ENCODE data around the gene COL10A1. TPM values are rescaled to one million over a fixed set of nuclear protein-coding genes. Genes with fewer than 3 reads are reported as not detected.

Gene COL10A1
- total RNA-seq, 1 experiment from 2014 or later: not detected

DNA sequence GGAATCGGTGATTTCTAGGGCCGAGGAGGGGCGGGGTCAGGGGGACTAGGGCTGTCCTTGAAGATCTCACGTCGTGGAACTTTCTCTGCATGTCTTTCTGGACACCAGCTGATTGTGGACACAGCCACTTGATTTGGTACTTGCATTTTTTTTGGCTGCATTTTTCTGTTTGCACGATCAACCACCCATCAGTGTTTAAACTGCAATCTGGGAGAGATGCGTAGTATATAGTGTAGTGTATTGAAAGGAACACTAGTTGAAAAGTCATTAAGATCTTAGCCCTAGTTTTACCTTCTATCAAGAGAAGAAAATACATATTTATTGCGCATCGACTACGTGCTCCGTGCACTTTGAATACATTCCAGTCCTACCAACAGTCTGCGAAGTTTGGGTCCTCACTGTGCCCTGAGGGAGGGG lies 24.6 kb downstream of the COL10A1 start:
- TF ChIP-seq, protein P1, sequence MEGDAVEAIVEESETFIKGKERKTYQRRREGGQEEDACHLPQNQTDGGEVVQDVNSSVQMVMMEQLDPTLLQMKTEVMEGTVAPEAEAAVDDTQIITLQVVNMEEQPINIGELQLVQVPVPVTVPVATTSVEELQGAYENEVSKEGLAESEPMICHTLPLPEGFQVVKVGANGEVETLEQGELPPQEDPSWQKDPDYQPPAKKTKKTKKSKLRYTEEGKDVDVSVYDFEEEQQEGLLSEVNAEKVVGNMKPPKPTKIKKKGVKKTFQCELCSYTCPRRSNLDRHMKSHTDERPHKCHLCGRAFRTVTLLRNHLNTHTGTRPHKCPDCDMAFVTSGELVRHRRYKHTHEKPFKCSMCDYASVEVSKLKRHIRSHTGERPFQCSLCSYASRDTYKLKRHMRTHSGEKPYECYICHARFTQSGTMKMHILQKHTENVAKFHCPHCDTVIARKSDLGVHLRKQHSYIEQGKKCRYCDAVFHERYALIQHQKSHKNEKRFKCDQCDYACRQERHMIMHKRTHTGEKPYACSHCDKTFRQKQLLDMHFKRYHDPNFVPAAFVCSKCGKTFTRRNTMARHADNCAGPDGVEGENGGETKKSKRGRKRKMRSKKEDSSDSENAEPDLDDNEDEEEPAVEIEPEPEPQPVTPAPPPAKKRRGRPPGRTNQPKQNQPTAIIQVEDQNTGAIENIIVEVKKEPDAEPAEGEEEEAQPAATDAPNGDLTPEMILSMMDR (conservative IDR thresholded peaks at IDR 0.05): no peak

More for the DNA sequence above, 24.6 kb downstream of the COL10A1 start:
- H3K4me3 Mint-ChIP-seq: peak overlapping the region; percentile 87 to 93
- H3T11ph ChIP-seq (ENCODE audit: low read length): no peak overlapping the region
- H2BK120ac ChIP-seq (ENCODE audit: low read depth, low read length, poor library complexity, severe bottlenecking): no peak overlapping the region
- no peak overlapping the region for H2BK20ac ChIP-seq (ENCODE audit: low read depth, low read length, poor library complexity, severe bottlenecking)
- H3K23me2 ChIP-seq (ENCODE audit: insufficient read length, low read depth, low read length, poor library complexity, severe bottlenecking): no peaks in the 10 kb centered on the region
- H3K9ac ChIP-seq (ENCODE audit: extremely low read depth, insufficient read length, low read length): peak overlapping the region; percentile 94
- H2AFZ ChIP-seq (ENCODE audit: low read length): no peak overlapping the region
- WGBS (ENCODE audit: extremely low coverage, insufficient read length, low lambda C conversion rate): no CpG with 5 or more reads among the region's 12 CpGs
- H3K36me3 Mint-ChIP-seq (ENCODE audit: insufficient read depth in 1 of 3, low read depth in 3 of 3): peaks cover 6 to 26% (median 11%) of the 10 kb centered on the region in 3 experiments
- H3K27me3 Mint-ChIP-seq (ENCODE audit: low read depth): no peaks in the 10 kb centered on the region; the same call in 1 of the 2 replicates
- peaks cover 10% of the 10 kb centered on the region for H3K4me1 ChIP-seq (ENCODE audit: insufficient read depth, low read length)
- H3K9me3 Mint-ChIP-seq: peaks cover 6% of the 10 kb centered on the region in 2 experiments
- H4K91ac ChIP-seq (ENCODE audit: insufficient read length, low read depth, low read length): no peak overlapping the region
- no peak overlapping the region for H4K8ac ChIP-seq (replicated peaks; ENCODE audit: insufficient read length, low read depth, low read length)
- peak overlapping the region; percentile 93 for H3K4me2 ChIP-seq (ENCODE audit: insufficient read depth, insufficient read length, low read length)
- H4K20me1 ChIP-seq (ENCODE audit: control insufficient read depth, insufficient read depth, insufficient read length): no peaks in the 10 kb centered on the region
- H3K18ac ChIP-seq (ENCODE audit: insufficient read length, low read depth, low read length): no peak overlapping the region
- peaks cover 59 to 61% of the 10 kb centered on the region in 2 experiments for H3K4me1 Mint-ChIP-seq
- H3K4ac ChIP-seq (ENCODE audit: low read depth, low read length): no peak overlapping the region
- H3K79me2 ChIP-seq (ENCODE audit: insufficient read depth, low read length): peaks cover 4% of the 10 kb centered on the region; the same call in 1 of the 2 replicates
- no peaks in the 10 kb centered on the region for H3K9me3 ChIP-seq (ENCODE audit: control insufficient read depth, low read depth, low read length)
- no peak overlapping the region for H2BK5ac ChIP-seq (ENCODE audit: insufficient read length, low read length)
- no peak overlapping the region for H3K23ac ChIP-seq (ENCODE audit: insufficient read length, low read depth, low read length)
- H3K27ac ChIP-seq (ENCODE audit: insufficient read length, low read depth, low read length): no peak overlapping the region
- no peak overlapping the region for H3K14ac ChIP-seq (ENCODE audit: insufficient read depth, low read length)
- no peak overlapping the region for H4K5ac ChIP-seq (ENCODE audit: insufficient read length, low read depth, low read length)
- H2AK5ac ChIP-seq (ENCODE audit: insufficient read length, low read length): no peak overlapping the region
- no peaks in the 10 kb centered on the region for H3K79me1 ChIP-seq (ENCODE audit: insufficient read depth, low read depth, low read length, poor library complexity, severe bottlenecking)
- H2BK15ac ChIP-seq (ENCODE audit: low read depth, low read length): no peak overlapping the region
- no peak for DNase-seq
- peak overlapping the region; percentile 84 to 98 (median 95) for H3K27ac Mint-ChIP-seq
- no peaks in the 10 kb centered on the region for H3K27me3 ChIP-seq (ENCODE audit: insufficient read depth, low read length)
- H3K56ac ChIP-seq (ENCODE audit: insufficient read length, low read depth, low read length): no peak overlapping the region
- no peak overlapping the region for H2BK12ac ChIP-seq (ENCODE audit: insufficient read length, low read depth, low read length)
